Fibroblast of lung (primary cell): ENCODE data around the gene NIFK.

ENCODE experiments used
- CTCF ChIP-seq, 2 donors: IDR thresholded peaks in 1 of 2; conservative IDR thresholded peaks in 1 of 2; 1 replicate in 1 of 2; 2 replicates in 1 of 2; pipeline ENCODE4 v1.5.1; 2011 to 2012; ENCODE audit warnings: low read length in 2 of 2, control low read depth in 1 of 2, inconsistent platforms in 1 of 2, low read depth in 1 of 2, mild to moderate bottlenecking in 1 of 2
- EZH2 ChIP-seq: IDR thresholded peaks from 2 replicates; pipeline ENCODE4 v1.5.1; 2012; ENCODE audit warnings: low read length, control low read depth, mild to moderate bottlenecking; ENCODE audit errors: missing control alignments

GRCh38 chr2:121686902-121687301 lies 49.8 kb downstream of the NIFK start:
- TF ChIP-seq EZH2: no peak
- TF ChIP-seq CTCF (conservative IDR thresholded peaks at IDR 0.05 in 1 of 2, IDR thresholded peaks at IDR 0.05 in 1 of 2; ENCODE audit: low read depth in 1 of 2, low read length in 2 of 2): no peak
